SK-N-SH treated with all-trans-retinoic acid at 6 μM for 48 hours (cell line): ENCODE data around the gene IGF1R.

Experiments
- ARNTL ChIP-seq: fragments of 450-650 bp; formaldehyde crosslinking; IDR thresholded peaks from 2 replicates; pipeline ENCODE4 v1.5.0; 2020; ENCODE audit warnings: low read depth, mild to moderate bottlenecking, moderate library complexity, borderline replicate concordance
- CSDC2 ChIP-seq: fragments of 250-450 bp; sonication (Bioruptor Pico); IDR thresholded peaks from 2 replicates; pipeline ENCODE4 v1.5.0; 2020; ENCODE audit warnings: mild to moderate bottlenecking, moderate library complexity
- GLIS3 ChIP-seq: fragments of 250-450 bp; sonication (Bioruptor Pico); IDR thresholded peaks from 2 replicates; pipeline ENCODE4 v1.5.0; 2020; ENCODE audit warnings: mild to moderate bottlenecking, moderate library complexity
- RARB ChIP-seq: fragments of 250-450 bp; sonication (Bioruptor Pico); IDR thresholded peaks from 2 replicates; pipeline ENCODE4 v1.8.0; 2021; ENCODE audit warnings: mild to moderate bottlenecking, moderate library complexity
- SNAI2 ChIP-seq: fragments of 250-450 bp; sonication (Bioruptor Pico); IDR thresholded peaks from 2 replicates; pipeline ENCODE4 v1.5.0; 2020; ENCODE audit warnings: mild to moderate bottlenecking, moderate library complexity
- ZC3H10 ChIP-seq: fragments of 250-450 bp; sonication (Bioruptor Pico); IDR thresholded peaks from 2 replicates; pipeline ENCODE4 v1.5.1; 2021; ENCODE audit warnings: mild to moderate bottlenecking, moderate library complexity
- ZFP3 ChIP-seq: fragments of 250-450 bp; sonication (Bioruptor Pico); IDR thresholded peaks from 2 replicates; pipeline ENCODE4 v1.5.0; 2020; ENCODE audit warnings: mild to moderate bottlenecking, moderate library complexity
- ZNF8 ChIP-seq: fragments of 450-650 bp; formaldehyde crosslinking; IDR thresholded peaks from 2 replicates; pipeline ENCODE4 v1.5.0; 2020; ENCODE audit warnings: mild to moderate bottlenecking, moderate library complexity

DNA sequence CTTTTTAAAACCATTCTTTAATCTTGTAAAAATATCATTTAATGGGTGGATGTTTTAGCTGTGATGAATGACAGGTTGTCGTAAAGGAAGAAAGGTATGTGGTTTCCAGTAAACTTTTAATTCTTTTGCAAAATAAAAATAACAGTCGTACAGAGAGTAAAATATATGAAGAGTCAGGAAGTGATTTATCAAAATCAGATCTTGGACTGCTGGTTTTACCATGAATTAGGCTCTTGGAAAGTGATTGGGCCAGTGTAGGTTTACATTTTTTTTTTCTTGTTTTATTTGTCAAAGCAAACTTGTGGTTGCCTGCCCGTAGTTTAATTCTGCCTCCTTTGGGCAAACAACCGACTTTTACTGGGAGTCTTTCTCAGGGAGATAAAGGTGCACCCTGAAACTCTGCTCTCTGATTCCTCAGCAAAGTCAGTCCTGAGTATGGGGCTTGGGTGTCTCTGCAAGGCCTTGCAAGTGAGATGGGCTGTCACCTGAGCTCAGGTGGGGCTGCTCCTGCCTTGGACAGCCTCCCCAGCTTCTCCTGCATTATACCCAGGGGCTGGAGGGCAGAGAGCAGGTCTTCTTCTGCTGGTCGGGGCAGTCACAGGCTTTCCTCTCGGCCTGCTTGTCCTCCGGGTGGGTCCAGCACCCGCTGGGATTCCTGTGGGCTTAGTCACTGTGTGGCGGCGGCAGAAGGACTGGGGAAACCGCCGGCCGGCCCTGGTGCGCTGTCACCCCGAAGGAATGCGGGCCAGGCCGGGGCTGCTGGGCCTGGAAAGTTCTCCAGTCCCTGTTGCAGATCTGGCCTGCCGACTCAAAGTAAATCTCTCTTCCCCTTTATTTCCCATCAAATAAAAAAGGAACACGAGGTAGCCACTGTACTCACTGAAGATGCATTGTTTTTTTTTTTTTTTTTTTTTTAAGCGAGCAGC is 79.0 kb downstream of the IGF1R start:
- TF ChIP-seq SNAI2 (CRISPR knock-in tag) (no peak), ZNF8 (CRISPR knock-in tag) (no peak; the same call in 1 of the 2 replicates), GLIS3 (CRISPR knock-in tag) (no peak), ZFP3 (CRISPR knock-in tag) (0 out of 2 replicates have a peak, but pooled peaks have one; percentile 44), RARB (no peak), CSDC2 (peak; percentile 77; the same call in 1 of the 2 replicates), ZC3H10 (CRISPR knock-in tag) (0 out of 2 replicates have a peak, but pooled peaks have one; percentile 45), ARNTL (no peak)
